EH (cell line): Measurements from ENCODE around the gene SLAMF9.
"Not testable (repeated sequence)": the region's sequence is repeated elsewhere in the genome, so short reads cannot be mapped to it uniquely, and the experiment has no call there.

Experiments
- DNase-seq: peaks from one replicate; pipeline ENCODE4 v3.0.0-alpha.2; 2015; ENCODE audit warnings: low read depth

The SLAMF9 gene

GRCh38 chr1:159920202-159920601 is 33.8 kb downstream of the SLAMF9 start:
- no peak for DNase-seq

- no peak for DNase-seq
These were observed 34.7 kb downstream of the SLAMF9 start for GRCh38 chr1:159919236-159919865.

- peak; percentile 73 for DNase-seq
These were observed 35.5 kb downstream of the SLAMF9 start for GRCh38 chr1:159918352-159919200.

DNA sequence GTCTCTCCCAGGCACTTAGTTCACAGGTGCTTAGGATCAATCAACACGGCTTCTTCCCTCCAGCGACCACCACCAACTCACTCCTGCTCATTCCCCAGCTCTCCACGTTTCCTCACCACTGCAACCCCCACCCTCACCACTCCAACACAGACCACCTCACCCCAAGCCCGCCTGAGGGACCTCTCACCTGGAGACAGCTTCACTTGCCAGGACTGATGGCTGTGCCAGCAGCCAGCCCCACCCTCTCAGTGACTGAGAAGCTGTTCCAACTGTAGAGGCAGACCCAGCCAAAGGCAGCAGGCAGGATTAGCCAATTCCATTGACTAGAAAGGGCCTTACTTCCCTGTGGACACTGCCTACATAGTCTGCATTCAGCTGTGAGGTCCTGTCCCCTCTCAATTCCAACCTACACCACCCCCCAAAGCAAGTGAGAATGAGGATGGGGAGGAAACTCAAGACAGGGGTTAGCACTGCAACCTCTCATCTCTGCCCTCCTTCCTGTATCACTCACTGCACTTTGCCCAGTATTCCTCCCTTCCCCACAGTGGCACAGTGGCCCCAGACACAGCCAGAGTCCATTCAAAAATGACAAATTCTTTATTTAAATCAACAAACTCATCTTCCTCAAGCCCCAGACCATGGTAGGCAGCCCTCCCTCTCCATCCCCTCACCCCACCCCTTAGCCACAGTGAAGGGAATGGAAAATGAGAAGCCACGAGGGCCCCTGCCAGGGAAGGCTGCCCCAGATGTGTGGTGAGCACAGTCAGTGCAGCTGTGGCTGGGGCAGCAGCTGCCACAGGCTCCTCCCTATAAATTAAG is 36.3 kb downstream of the SLAMF9 start:
- no peak for DNase-seq

- peak; percentile 98 for DNase-seq
These were observed 37.6 kb downstream of the SLAMF9 start for GRCh38 chr1:159916242-159917051.

GRCh38 chr1:159915571-159916241 is 38.3 kb downstream of the SLAMF9 start:
- no peak for DNase-seq

GRCh38 chr1:159914252-159915018 is 39.6 kb downstream of the SLAMF9 start:
- no peak for DNase-seq

DNA sequence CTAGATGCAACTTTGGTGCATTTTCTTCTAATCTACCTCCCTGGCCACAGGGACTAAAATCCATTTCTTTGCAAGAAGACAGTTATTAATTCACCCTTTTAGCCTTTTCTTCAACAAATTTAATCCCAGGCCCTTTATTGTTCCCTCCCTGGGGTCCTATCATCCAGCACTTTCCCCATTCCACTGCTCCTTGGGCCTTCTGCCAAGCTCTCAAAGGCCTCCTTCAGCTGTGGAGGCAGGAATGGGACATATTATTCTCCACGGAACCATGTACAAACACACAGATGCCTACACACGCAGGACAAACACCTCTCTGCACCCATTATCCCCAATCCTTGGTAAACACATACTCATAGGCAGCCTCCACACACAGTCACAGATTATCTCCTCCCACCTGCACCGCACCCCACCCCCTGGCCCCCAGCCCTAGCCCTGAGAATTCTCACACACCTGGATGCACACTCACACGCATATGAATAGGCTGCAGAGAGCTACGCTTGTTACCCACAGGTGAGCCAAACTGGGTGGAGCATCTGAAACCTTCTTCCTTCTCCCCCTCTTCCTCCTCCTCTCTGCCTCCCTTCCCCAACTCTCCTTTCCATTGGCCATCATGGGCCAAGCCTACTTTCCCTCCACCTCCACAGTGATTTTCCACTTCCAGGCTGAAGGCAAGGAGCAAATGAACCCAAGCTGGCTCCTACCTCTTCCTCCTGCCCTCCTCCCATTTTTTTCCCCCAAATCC is 40.4 kb downstream of the SLAMF9 start:
- DNase-seq: no peak

GRCh38 chr1:159911326-159912070 is 42.5 kb downstream of the SLAMF9 start:
- DNase-seq: no peak

- no peak for DNase-seq
These were observed 45.8 kb downstream of the SLAMF9 start for GRCh38 chr1:159908031-159908940.

- DNase-seq: no peak
These were observed 47.1 kb downstream of the SLAMF9 start for GRCh38 chr1:159906960-159907359.

- DNase-seq: not testable (repeated sequence)
These were observed 50.0 kb downstream of the SLAMF9 start for GRCh38 chr1:159904036-159904435.

DNA sequence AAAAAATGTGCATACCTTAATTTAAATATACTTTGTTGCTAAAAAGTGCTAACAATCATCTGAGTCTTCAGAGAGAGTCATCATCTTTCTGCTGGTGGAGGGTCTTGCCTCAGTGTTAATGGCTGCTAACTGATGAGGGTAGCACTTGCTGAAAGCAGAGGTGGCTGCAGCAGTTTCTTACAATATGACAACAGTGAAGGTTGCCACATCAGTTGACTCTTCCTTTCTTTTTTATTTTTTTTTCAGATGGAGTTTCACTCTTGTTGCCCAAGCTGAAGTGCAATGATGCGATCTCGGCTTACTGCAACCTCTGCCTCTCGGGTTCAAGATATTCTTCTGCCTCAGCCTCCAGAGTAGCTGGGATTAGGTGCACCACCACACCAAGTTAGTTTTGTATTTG is 51.5 kb downstream of the SLAMF9 start:
- no peak for DNase-seq
